SK-N-SH (cell line): ENCODE measurements around the gene CYP2W1. TPM values are rescaled to one million over a fixed set of nuclear protein-coding genes. Genes with fewer than 3 reads are reported as not detected.

Source experiments
- CTCF ChIA-PET: fragments of 300-600, 350-600 bp; formaldehyde crosslinking; extraction: SDS; loops from one replicate; lab custom pipeline; 2021; lab: Yijun Ruan, JAX
- POLR2A ChIA-PET: fragments of 350-600 bp; sonication (Branson Sonifier 250); formaldehyde crosslinking; extraction: SDS; loops from one replicate; lab custom pipeline; 2020; ENCODE audit warnings: antibody characterized with exemption, inconsistent platforms; lab: Yijun Ruan, JAX
- DNase-seq: peaks from one replicate; pipeline ENCODE4 v3.0.0; 2012
- H2AFZ ChIP-seq: fragments of 200-600 bp; sonication (generic); 2 replicates; pipeline ENCODE4 v1.8.1; 2016; ENCODE audit warnings: antibody characterized with exemption, mild to moderate bottlenecking, low read depth
- H3F3A ChIP-seq: fragments of 200-600 bp; sonication (generic); replicated peaks from 2 replicates; pipeline ENCODE3; 2016; ENCODE audit warnings: antibody characterized with exemption, mild to moderate bottlenecking; ENCODE audit not compliant: insufficient read depth
- H3K27ac ChIP-seq, 2 experiments: fragments of 200-500 bp in 1 of 2; fragments of 200-600 bp in 1 of 2; sonication (Bioruptor generic) in 1 of 2; sonication (generic), shearing (Covaris generic) in 1 of 2; 2 replicates each; pipeline versions ENCODE4 v1.5.1 to v1.6.1; 2014 to 2016; ENCODE audit warnings: low read depth in 2 of 2, inconsistent platforms in 1 of 2, low read length in 1 of 2, mild to moderate bottlenecking in 1 of 2, mixed read lengths in 1 of 2
- H3K27me3 ChIP-seq: fragments of 200-600 bp; sonication (generic), shearing (Covaris generic); 2 replicates; pipeline ENCODE4 v1.6.1; 2016; ENCODE audit warnings: mixed run types; ENCODE audit not compliant: insufficient read depth
- H3K36me3 ChIP-seq, 2 experiments: fragments of 200-500 bp in 1 of 2; fragments of 200-600 bp in 1 of 2; sonication (Bioruptor generic) in 1 of 2; sonication (generic) in 1 of 2; replicated peaks in 1 of 2; 2 replicates each; pipeline versions ENCODE3 to v1.5.1; 2014 to 2016; ENCODE audit warnings: low read length in 1 of 2, mild to moderate bottlenecking in 1 of 2; ENCODE audit not compliant: insufficient read depth in 2 of 2, control insufficient read depth in 1 of 2
- H3K4me1 ChIP-seq, 2 experiments: fragments of 200-500 bp in 1 of 2; fragments of 200-600 bp in 1 of 2; sonication (Bioruptor generic) in 1 of 2; sonication (generic), shearing (Covaris generic) in 1 of 2; 2 replicates each; pipeline versions ENCODE4 v1.5.1 to v1.6.1; 2014 to 2016; ENCODE audit warnings: low read depth in 1 of 2, low read length in 1 of 2, mixed run types in 1 of 2; ENCODE audit not compliant: insufficient read depth in 2 of 2, control insufficient read depth in 1 of 2
- H3K4me2 ChIP-seq: fragments of 200-600 bp; sonication (generic), shearing (Covaris generic); 2 replicates; pipeline ENCODE4 v1.6.1; 2017; ENCODE audit warnings: mixed run types
- H3K4me3 ChIP-seq, 2 experiments: fragments of 200-500 bp in 1 of 2; fragments of 200-600 bp in 1 of 2; sonication (Bioruptor generic) in 1 of 2; sonication (generic), shearing (Covaris generic) in 1 of 2; 2 replicates each; pipeline versions ENCODE4 v1.5.1 to v1.8.1; 2014 to 2016; ENCODE audit warnings: low read depth in 2 of 2, inconsistent platforms in 1 of 2, low read length in 1 of 2, mild to moderate bottlenecking in 1 of 2, mixed read lengths in 1 of 2, moderate library complexity in 1 of 2
- H3K79me2 ChIP-seq: fragments of 200-600 bp; sonication (generic); 2 replicates; pipeline ENCODE4 v1.8.1; 2017; ENCODE audit warnings: mild to moderate bottlenecking; ENCODE audit not compliant: insufficient read depth
- H3K9ac ChIP-seq: fragments of 200-600 bp; sonication (generic); 2 replicates; pipeline ENCODE4 v1.6.1; 2017; ENCODE audit warnings: mixed run types
- H3K9me2 ChIP-seq: fragments of 200-600 bp; sonication (generic); 2 replicates; pipeline ENCODE4 v1.6.1; 2017; ENCODE audit warnings: mixed run types
- H3K9me3 ChIP-seq: fragments of 200-600 bp; sonication (generic); 2 replicates; pipeline ENCODE4 v1.6.1; 2017; ENCODE audit warnings: mixed run types, mild to moderate bottlenecking, moderate library complexity
- H4K20me1 ChIP-seq: fragments of 200-600 bp; sonication (generic); 2 replicates; pipeline ENCODE4 v1.6.1; 2017; ENCODE audit warnings: mild to moderate bottlenecking, mixed run types; ENCODE audit not compliant: insufficient read depth
- EZH2phosphoT487 ChIP-seq: fragments of 200-600 bp; sonication (generic); IDR thresholded peaks from 2 replicates; pipeline ENCODE4 v1.6.1; 2017; ENCODE audit warnings: low read depth, mixed run types, mild to moderate bottlenecking, antibody characterized with exemption, moderate library complexity, borderline replicate concordance
- FOSL2 ChIP-seq: IDR thresholded peaks from 2 replicates; pipeline ENCODE4 v1.4.0; 2012; ENCODE audit warnings: low read depth, mild to moderate bottlenecking, moderate library complexity, borderline replicate concordance
- FOXJ3 ChIP-seq: sonication (generic); formaldehyde crosslinking; IDR thresholded peaks from 2 replicates; pipeline ENCODE4 v1.5.1; 2020; ENCODE audit warnings: mild to moderate bottlenecking, missing genetic modification reagents
- GABPA ChIP-seq: IDR thresholded peaks from 2 replicates; pipeline ENCODE4 v1.4.0; 2012; ENCODE audit warnings: low read depth, mild to moderate bottlenecking
- GATA2 ChIP-seq: sonication (generic); formaldehyde crosslinking; IDR thresholded peaks from 2 replicates; pipeline ENCODE4 v1.5.0; 2020; ENCODE audit warnings: mild to moderate bottlenecking, missing genetic modification reagents
- IRF3 ChIP-seq: fragments of 150-350 bp; IDR thresholded peaks from 2 replicates; pipeline ENCODE4 v1.6.1; 2016; ENCODE audit warnings: mild to moderate bottlenecking, low read depth, low read length
- JUND ChIP-seq: IDR thresholded peaks from 2 replicates; pipeline ENCODE4 v1.4.0; 2012
- NFIC ChIP-seq: IDR thresholded peaks from 2 replicates; pipeline ENCODE4 v1.4.0; 2012; ENCODE audit warnings: borderline replicate concordance
- RCOR1 ChIP-seq: fragments of 150-350 bp; IDR thresholded peaks from 2 replicates; pipeline ENCODE4 v1.6.1; 2017; ENCODE audit warnings: antibody characterized with exemption, low read length
- REST ChIP-seq: IDR thresholded peaks from 2 replicates; pipeline ENCODE4 v1.6.1; 2012; ENCODE audit warnings: mild to moderate bottlenecking, low read depth, low read length, moderate library complexity
- RFX5 ChIP-seq: IDR thresholded peaks from 2 replicates; pipeline ENCODE4 v1.6.1; 2012; ENCODE audit warnings: mild to moderate bottlenecking, improper control_type of control experiment, low read length
- TAF1 ChIP-seq: IDR thresholded peaks from 2 replicates; pipeline ENCODE4 v1.6.1; 2012; ENCODE audit warnings: low read depth, mild to moderate bottlenecking, low read length, moderate library complexity, borderline replicate concordance
- USF1 ChIP-seq: IDR thresholded peaks from 2 replicates; pipeline ENCODE4 v1.4.0; 2012; ENCODE audit warnings: low read depth, borderline replicate concordance
- USF2 ChIP-seq: fragments of 150-350 bp; IDR thresholded peaks from 2 replicates; pipeline ENCODE4 v1.6.1; 2017; ENCODE audit warnings: antibody characterized with exemption, low read length, low read depth, borderline replicate concordance
- ZBTB33 ChIP-seq: IDR thresholded peaks from 2 replicates; pipeline ENCODE4 v1.4.0; 2012; ENCODE audit warnings: low read depth, borderline replicate concordance
- WGBS: methylation state at CpG from one replicate; pipeline ENCODE4 v1.1.6; 2017; ENCODE audit warnings: low lambda C conversion rate; 5-methylcytosine and 5-hydroxymethylcytosine counted together
- polyA plus RNA-seq, 3 experiments: library from polyadenylated mRNA; depleted of rRNA; stranded (reverse); fragments of >200 nt; gene quantifications; 2 replicates each; pipeline ENCODE4 v1.2.3, GENCODE V29; 2012

Gene CYP2W1
- polyA plus RNA-seq, 1 of the 3 experiments (the other 2 are of a cell fraction) = 0.10 TPM

- no peak for TF ChIP-seq NFIC
- no peak for TF ChIP-seq REST
- TF ChIP-seq FOSL2 = no peak
- TF ChIP-seq USF1 = no peak
- TF ChIP-seq TAF1 = no peak
- TF ChIP-seq, all 33 proteins: peak for 0
Measured at GRCh38 chr7:1012716-1013095, 29.7 kb downstream of the CYP2W1 start (continued).

- Histone ChIP-seq H3K4me2 (no peak overlapping the region), H3K36me3 (peaks cover 16 to 19% of the 10 kb centered on the region in 2 experiments), H3K79me2 (peaks cover 63% of the 10 kb centered on the region; the same call in 1 of the 2 replicates), H3K9ac (no peak overlapping the region), H3K4me3 (no peak overlapping the region), H3F3A (peaks cover 8% of the 10 kb centered on the region), H3K9me3 (no peaks in the 10 kb centered on the region), H3K4me1 (peaks cover 0 to 3% of the 10 kb centered on the region in 2 experiments; a peak in 1 of 4 replicates), H2AFZ (no peak overlapping the region), H3K27me3 (no peaks in the 10 kb centered on the region), H3K27ac (no peak overlapping the region), H3K9me2 (no peaks in the 10 kb centered on the region), H4K20me1 (peaks cover 93% of the 10 kb centered on the region)
- TF ChIP-seq GATA2 (CRISPR knock-in tag) (no peak), IRF3 (no peak)
- no peak for DNase-seq
- ChIA-PET POLR2A (no interaction called here), CTCF (interaction anchor here (1.3 to 5.4 kb wide), 2 partner anchors 21 to 52 kb away, joined by 5 to 36 read pairs; no protein-coding TSS in a partner anchor)
- WGBS = 92% methylated on average over 11 of the region's 11 CpGs
Measured at GRCh38 chr7:1013581-1013980, 30.6 kb downstream of the CYP2W1 start.

- Histone ChIP-seq H3K36me3 (peaks cover 13 to 14% of the 10 kb centered on the region in 2 experiments), H2AFZ (no peak overlapping the region), H4K20me1 (peaks cover 91% of the 10 kb centered on the region), H3F3A (peaks cover under 1% of the 10 kb centered on the region), H3K4me2 (no peak overlapping the region), H3K79me2 (peaks cover 66% of the 10 kb centered on the region; the same call in 1 of the 2 replicates), H3K9me2 (no peaks in the 10 kb centered on the region), H3K9me3 (no peaks in the 10 kb centered on the region), H3K27me3 (no peaks in the 10 kb centered on the region), H3K4me1 (peaks cover 0 to 3% of the 10 kb centered on the region in 2 experiments; a peak in 1 of 4 replicates), H3K9ac (no peak overlapping the region), H3K27ac (no peak overlapping the region; a peak in 1 of 4 replicates), H3K4me3 (no peak overlapping the region)
- DNase-seq = no peak
- ChIA-PET POLR2A (no interaction called here), CTCF (interaction anchor here (1.1 to 5.4 kb wide), 3 partner anchors 22 to 129 kb away, joined by 3 to 36 read pairs (median 5); no protein-coding TSS in a partner anchor)
- 97% methylated on average over 13 of the region's 20 CpGs for WGBS
- TF ChIP-seq RFX5 = no peak
- no peak for TF ChIP-seq ZBTB33
- no peak for TF ChIP-seq FOXJ3 (CRISPR knock-in tag)
- TF ChIP-seq FOSL2 = no peak
- no peak for TF ChIP-seq EZH2phosphoT487
- TF ChIP-seq GABPA = no peak
- TF ChIP-seq USF2 = no peak
- no peak for TF ChIP-seq NFIC
- no peak for TF ChIP-seq JUND
- TF ChIP-seq RCOR1 = no peak
Measured at GRCh38 chr7:1014681-1015080, 31.7 kb downstream of the CYP2W1 start.
